H1 (cell line): ENCODE measurements around the gene OTUD1. TPM values are rescaled to one million over a fixed set of nuclear protein-coding genes. Genes with fewer than 3 reads are reported as not detected.

ENCODE experiments used
- CTCF ChIA-PET: fragments of 300-600 bp; sonication (Branson Sonifier 250); formaldehyde crosslinking; loops from one replicate; lab custom pipeline; 2021; ENCODE audit not compliant: partially characterized antibody; lab: Charles Lee
- POLR2A ChIA-PET: fragments of 300-600 bp; sonication (Branson Sonifier 250); formaldehyde crosslinking; loops from one replicate; lab custom pipeline; 2021; ENCODE audit warnings: inconsistent platforms; ENCODE audit not compliant: partially characterized antibody; lab: Charles Lee
- DNase-seq, 2 experiments: peaks; one replicate each; pipeline versions ENCODE4 v3.0.0 to v3.0.0-alpha.2; 2010 to 2022; ENCODE audit warnings: low spot score in 2 of 2, low read depth in 1 of 2, mixed read lengths in 1 of 2
- FAIRE-seq: peaks from 2 replicates; lab custom pipeline; 2011; peaks lifted over from hg19 to GRCh38; lab: Jason Lieb, UNC
- H2AFZ ChIP-seq: 2 replicates; pipeline ENCODE4 v1.8.1; 2012; ENCODE audit warnings: low read length, inconsistent platforms
- H2AK5ac ChIP-seq: 2 replicates; pipeline ENCODE4 v1.6.1; 2013; ENCODE audit warnings: low read depth, low read length
- H2BK120ac ChIP-seq: replicated peaks from 2 replicates; pipeline ENCODE3; 2013; ENCODE audit warnings: low read depth, low read length, inconsistent platforms
- H2BK12ac ChIP-seq: 2 replicates; pipeline ENCODE4 v1.6.1; 2013; ENCODE audit warnings: low read depth, low read length
- H2BK15ac ChIP-seq: 2 replicates; pipeline ENCODE4 v1.6.1; 2013; ENCODE audit warnings: low read length
- H2BK20ac ChIP-seq: 2 replicates; pipeline ENCODE4 v1.6.1; 2013; ENCODE audit warnings: low read length
- H2BK5ac ChIP-seq: 2 replicates; pipeline ENCODE4 v1.6.1; 2013; ENCODE audit warnings: low read depth, low read length
- H3K14ac ChIP-seq: 2 replicates; pipeline ENCODE4 v1.6.1; 2013; ENCODE audit warnings: inconsistent platforms; ENCODE audit not compliant: insufficient read length
- H3K18ac ChIP-seq: 2 replicates; pipeline ENCODE4 v1.6.1; 2013; ENCODE audit warnings: low read length; ENCODE audit errors: extremely low read depth
- H3K23ac ChIP-seq: 2 replicates; pipeline ENCODE4 v1.6.1; 2013; ENCODE audit warnings: inconsistent platforms; ENCODE audit not compliant: insufficient read length
- H3K23me2 ChIP-seq: 2 replicates; pipeline ENCODE4 v1.6.1; 2013; ENCODE audit warnings: low read depth, low read length
- H3K27ac ChIP-seq: 2 replicates; pipeline ENCODE4 v1.6.1; 2011; ENCODE audit warnings: low read depth, low read length, inconsistent platforms
- H3K27me3 ChIP-seq, 4 experiments: replicated peaks in 1 of 4; 1 replicate in 1 of 4; 2 replicates in 3 of 4; pipeline versions ENCODE4 v1.6.1 to v1.8.1; 2011 to 2013; ENCODE audit warnings: low read length in 3 of 4, mild to moderate bottlenecking in 3 of 4, inconsistent platforms in 2 of 4, mixed read lengths in 2 of 4, moderate library complexity in 1 of 4; ENCODE audit not compliant: control insufficient read depth in 3 of 4, insufficient read depth in 3 of 4; ENCODE audit errors: extremely low read depth in 1 of 4
- H3K36me3 ChIP-seq, 4 experiments: 2 replicates each; pipeline versions ENCODE4 v1.6.1 to v1.8.1; 2011 to 2013; ENCODE audit warnings: mild to moderate bottlenecking in 4 of 4, low read length in 3 of 4, moderate library complexity in 2 of 4, control low read depth in 1 of 4, inconsistent platforms in 1 of 4; ENCODE audit not compliant: insufficient read depth in 4 of 4, control insufficient read depth in 2 of 4
- H3K4ac ChIP-seq: replicated peaks from 2 replicates; pipeline ENCODE3; 2013; ENCODE audit warnings: low read length, low read depth, mixed read lengths, inconsistent platforms; ENCODE audit not compliant: insufficient read length
- H3K4me1 ChIP-seq, 4 experiments: replicated peaks in 1 of 4; 1 replicate in 1 of 4; 2 replicates in 3 of 4; pipeline versions ENCODE4 v1.6.1 to v1.8.1; 2011 to 2013; ENCODE audit warnings: low read length in 3 of 4, inconsistent platforms in 2 of 4, mixed read lengths in 1 of 4; ENCODE audit not compliant: insufficient read depth in 4 of 4, control insufficient read depth in 3 of 4
- H3K4me2 ChIP-seq, 2 experiments: 2 replicates each; pipeline versions ENCODE4 v1.6.1 to v1.8.1; 2011 to 2013; ENCODE audit warnings: low read depth in 2 of 2, low read length in 2 of 2, control low read depth in 1 of 2, inconsistent platforms in 1 of 2, mild to moderate bottlenecking in 1 of 2; ENCODE audit not compliant: insufficient read depth in 1 of 2
- H3K4me3 ChIP-seq, 4 experiments: fragments of 200-600, 300-600 bp in 1 of 4; sonication (generic), shearing (Covaris generic), sonication (Bioruptor Twin) in 1 of 4; 2 replicates each; pipeline versions ENCODE4 v1.5.1 to v1.8.1; 2011 to 2016; ENCODE audit warnings: low read length in 4 of 4, low read depth in 3 of 4, control low read depth in 2 of 4, inconsistent platforms in 2 of 4, mild to moderate bottlenecking in 2 of 4, mixed read lengths in 1 of 4, moderate library complexity in 1 of 4; ENCODE audit not compliant: insufficient read depth in 2 of 4; ENCODE audit errors: extremely low read depth in 1 of 4
- H3K56ac ChIP-seq: replicated peaks from 2 replicates; pipeline ENCODE3; 2013; ENCODE audit warnings: low read depth, mild to moderate bottlenecking, mixed read lengths, low read length, inconsistent platforms; ENCODE audit not compliant: insufficient read length
- H3K79me1 ChIP-seq: 2 replicates; pipeline ENCODE4 v1.6.1; 2013; ENCODE audit warnings: low read depth, low read length, control low read depth
- H3K79me2 ChIP-seq, 2 experiments: 2 replicates each; pipeline versions ENCODE4 v1.6.1 to v1.8.1; 2012 to 2013; ENCODE audit warnings: low read length in 2 of 2, mild to moderate bottlenecking in 2 of 2, inconsistent platforms in 1 of 2; ENCODE audit not compliant: insufficient read depth in 2 of 2, control insufficient read depth in 1 of 2
- H3K9ac ChIP-seq, 4 experiments: replicated peaks in 1 of 4; 1 replicate in 1 of 4; 2 replicates in 3 of 4; pipeline versions ENCODE4 v1.6.1 to v1.8.1; 2011 to 2013; ENCODE audit warnings: low read depth in 3 of 4, low read length in 3 of 4, control low read depth in 2 of 4, mild to moderate bottlenecking in 2 of 4, moderate library complexity in 2 of 4, inconsistent platforms in 1 of 4; ENCODE audit errors: extremely low read depth in 1 of 4
- H3K9me3 ChIP-seq, 2 experiments: 2 replicates each; pipeline versions ENCODE4 v1.6.1 to v1.8.1; 2012 to 2013; ENCODE audit warnings: mild to moderate bottlenecking in 2 of 2, moderate library complexity in 2 of 2, control low read depth in 1 of 2, inconsistent platforms in 1 of 2, low read depth in 1 of 2, low read length in 1 of 2, mixed read lengths in 1 of 2; ENCODE audit not compliant: insufficient read depth in 2 of 2
- H4K20me1 ChIP-seq, 2 experiments: replicated peaks in 1 of 2; 2 replicates each; pipeline versions ENCODE3 to v1.8.1; 2011 to 2013; ENCODE audit warnings: inconsistent platforms in 2 of 2, low read length in 2 of 2, mild to moderate bottlenecking in 1 of 2; ENCODE audit not compliant: insufficient read depth in 2 of 2, control insufficient read depth in 1 of 2
- H4K5ac ChIP-seq: 2 replicates; pipeline ENCODE4 v1.6.1; 2013; ENCODE audit warnings: low read length, low read depth, mixed read lengths, inconsistent platforms; ENCODE audit not compliant: insufficient read length
- H4K8ac ChIP-seq: 2 replicates; pipeline ENCODE4 v1.8.0; 2013; ENCODE audit warnings: mild to moderate bottlenecking, moderate library complexity, low read length, inconsistent platforms; ENCODE audit not compliant: insufficient read depth; ENCODE audit errors: extremely low read depth
- H4K91ac ChIP-seq: replicated peaks from 2 replicates; pipeline ENCODE3; 2013; ENCODE audit warnings: low read length, mixed read lengths, inconsistent platforms; ENCODE audit not compliant: insufficient read length
- JUN ChIP-seq: IDR thresholded peaks from 2 replicates; pipeline ENCODE4 v1.6.1; 2011; ENCODE audit warnings: low read depth, mild to moderate bottlenecking, improper control_type of control experiment, low read length
- PHF8 ChIP-seq: fragments of 200-600 bp; sonication (generic); conservative IDR thresholded peaks from 2 replicates; pipeline ENCODE4 v1.7.1; 2012; ENCODE audit warnings: low read depth, mild to moderate bottlenecking, inconsistent platforms, low read length, moderate library complexity
- WGBS, 2 experiments: shearing (Covaris generic) in 1 of 2; methylation state at CpG; one replicate each; pipeline versions ENCODE4 v1.1.6 to v1.1.7; 2013 to 2015; ENCODE audit warnings: low lambda C conversion rate in 2 of 2, mixed read lengths in 2 of 2, inconsistent platforms in 1 of 2, low coverage in 1 of 2, missing lambda C conversion rate in 1 of 2; ENCODE audit not compliant: insufficient replicate concordance in 2 of 2, insufficient coverage in 1 of 2, insufficient read length in 1 of 2; ENCODE audit errors: extremely low coverage in 1 of 2, missing lambda C conversion rate in 1 of 2; 5-methylcytosine and 5-hydroxymethylcytosine counted together
- polyA plus RNA-seq, 7 experiments: library from polyadenylated mRNA; depleted of rRNA in 3 of 7; stranded (reverse) in 5 of 7; unstranded in 2 of 7; fragments of >200 nt in 5 of 7; fragments of 200-250 nt in 2 of 7; gene quantifications; 1 replicate in 5 of 7; 2 replicates in 1 of 7; 4 replicates in 1 of 7; pipeline versions ENCODE4 v1.2.1 to v1.2.3, GENCODE V29; 2011 to 2013; ENCODE audit warnings: missing spikeins in 2 of 7, mixed read lengths in 2 of 7
- total RNA-seq: library from RNA; stranded (reverse); fragmentation: NEBNext Ultra II Directional; extraction: Animal tissue kit (Norgen Biotek cat#: 25700); gene quantifications from 2 replicates; pipeline ENCODE4 v1.2.1, GENCODE V29; 2021

Gene OTUD1
- total and polyA plus RNA-seq, 2 of the 8 experiments (the other 6 are each of a cell fraction or from before 2014, with no cell fraction given), result 1.3 to 7.1 TPM

DNA sequence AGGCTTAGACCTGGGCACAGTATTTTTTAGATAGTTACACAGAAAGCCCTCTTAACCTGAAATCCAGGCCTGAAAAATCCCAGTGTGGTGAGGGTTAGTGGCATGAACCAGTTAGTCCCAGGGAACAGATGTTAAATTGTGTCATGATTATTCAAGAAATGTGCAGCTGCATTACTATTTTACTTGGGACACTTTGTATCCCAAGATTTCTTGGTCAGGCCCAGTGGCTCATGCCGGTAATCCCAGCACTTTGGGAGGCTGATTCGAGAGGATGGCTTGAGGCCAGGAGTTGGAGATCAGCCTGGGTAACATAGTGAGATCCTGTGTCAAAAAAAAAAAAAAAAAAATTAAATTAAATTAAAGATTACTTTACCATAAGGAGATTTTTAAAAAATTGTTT lies 36.0 kb upstream of the OTUD1 start:
- no peak for FAIRE-seq

More for the DNA sequence above, 36.0 kb upstream of the OTUD1 start:
- no peak overlapping the region for H2BK5ac ChIP-seq
- no peak overlapping the region for H2BK20ac ChIP-seq
- no peaks in the 10 kb centered on the region for H3K23me2 ChIP-seq
- H4K8ac ChIP-seq, result no peak overlapping the region
- H3K9ac ChIP-seq, result no peak overlapping the region
- H3K79me1 ChIP-seq, result no peaks in the 10 kb centered on the region
- 100% methylated on average over 2 of the region's 2 CpGs; no CpG with 5 or more reads in 1 of the 2 experiments for WGBS, 2 experiments
- H2BK12ac ChIP-seq, result no peak overlapping the region
- no peak overlapping the region for H3K14ac ChIP-seq
- H3K4me2 ChIP-seq, result no peak overlapping the region
- TF ChIP-seq PHF8, result no peak
- TF ChIP-seq JUN, result no peak
- no peak overlapping the region for H2AFZ ChIP-seq
- H3K9me3 ChIP-seq, result no peaks in the 10 kb centered on the region
- no peak for DNase-seq
- no peak overlapping the region for H2AK5ac ChIP-seq
- no peak overlapping the region for H3K23ac ChIP-seq
- ChIA-PET CTCF (interaction anchor here (0.9 to 1.1 kb wide), 2 partner anchors 43 to 245 kb away, joined by 3 read pairs; no protein-coding TSS in a partner anchor), POLR2A (no interaction called here)
- H4K5ac ChIP-seq, result no peak overlapping the region
- no peak overlapping the region for H2BK15ac ChIP-seq
- no peaks in the 10 kb centered on the region for H3K27me3 ChIP-seq
- no peak overlapping the region for H3K18ac ChIP-seq
- H3K4me3 ChIP-seq, result no peak overlapping the region
- peaks cover 0 to 3% (median 2%) of the 10 kb centered on the region in 4 experiments; a peak in 2 of 7 replicates for H3K4me1 ChIP-seq
- H2BK120ac ChIP-seq, result no peak overlapping the region
- no peak overlapping the region for H3K56ac ChIP-seq
- H3K79me2 ChIP-seq, result no peaks in the 10 kb centered on the region
- no peaks in the 10 kb centered on the region for H4K20me1 ChIP-seq
- no peak overlapping the region for H4K91ac ChIP-seq
- H3K27ac ChIP-seq, result no peak overlapping the region
- H3K36me3 ChIP-seq, result no peaks in the 10 kb centered on the region
- no peak overlapping the region for H3K4ac ChIP-seq
